Neuronal stem cell (in vitro differentiated cells): ENCODE results near the gene ANKRD2.

Experiments
- DNase-seq: peaks from one replicate; pipeline ENCODE4 v3.0.0-alpha.2; 2013; ENCODE audit warnings: low spot score
- H2AFZ ChIP-seq: one replicate; pipeline ENCODE4 v1.6.1; 2013; ENCODE audit warnings: mild to moderate bottlenecking, low read length, inconsistent platforms
- H2AK5ac ChIP-seq: 2 replicates; pipeline ENCODE4 v1.6.1; 2013; ENCODE audit warnings: low read depth, mild to moderate bottlenecking, inconsistent platforms, low read length, moderate library complexity, mixed read lengths
- H2BK120ac ChIP-seq: 2 replicates; pipeline ENCODE4 v1.6.1; 2013; ENCODE audit warnings: low read depth, mild to moderate bottlenecking, inconsistent platforms, low read length, moderate library complexity, mixed read lengths
- H2BK12ac ChIP-seq: one replicate; pipeline ENCODE4 v1.6.1; 2013; ENCODE audit warnings: low read length, inconsistent platforms
- H2BK15ac ChIP-seq: 2 replicates; pipeline ENCODE4 v1.6.1; 2013; ENCODE audit warnings: mild to moderate bottlenecking, low read length, inconsistent platforms, mixed read lengths
- H2BK5ac ChIP-seq: one replicate; pipeline ENCODE4 v1.6.1; 2013; ENCODE audit warnings: inconsistent platforms, mild to moderate bottlenecking, low read length, moderate library complexity
- H3K14ac ChIP-seq: one replicate; pipeline ENCODE4 v1.6.1; 2013; ENCODE audit warnings: low read length, inconsistent platforms
- H3K18ac ChIP-seq: 2 replicates; pipeline ENCODE4 v1.6.1; 2013; ENCODE audit warnings: low read length, inconsistent platforms
- H3K23ac ChIP-seq: 2 replicates; pipeline ENCODE4 v1.6.1; 2013; ENCODE audit warnings: low read depth, mild to moderate bottlenecking, mixed read lengths, low read length, inconsistent platforms; ENCODE audit not compliant: poor library complexity
- H3K27ac ChIP-seq: replicated peaks from 3 replicates; pipeline ENCODE4 v1.5.1; 2013; ENCODE audit warnings: low read length, inconsistent platforms
- H3K27me3 ChIP-seq, 3 experiments: 2 replicates each; pipeline ENCODE4 v1.6.1; 2013; ENCODE audit warnings: low read length in 3 of 3, mild to moderate bottlenecking in 2 of 3, inconsistent platforms in 1 of 3, low read depth in 1 of 3, mixed read lengths in 1 of 3, moderate library complexity in 1 of 3; ENCODE audit not compliant: control insufficient read depth in 3 of 3, insufficient read depth in 3 of 3
- H3K36me3 ChIP-seq, 2 donors: replicated peaks in 1 of 2; 2 replicates each; pipeline ENCODE4 v1.6.1; 2013; ENCODE audit warnings: low read length in 2 of 2; ENCODE audit not compliant: control insufficient read depth in 2 of 2, insufficient read depth in 2 of 2
- H3K4ac ChIP-seq: 2 replicates; pipeline ENCODE4 v1.6.1; 2013; ENCODE audit warnings: inconsistent platforms, mild to moderate bottlenecking, low read length, moderate library complexity
- H3K4me1 ChIP-seq, 2 donors: 1 replicate in 1 of 2; 2 replicates in 1 of 2; pipeline ENCODE4 v1.6.1; 2013; ENCODE audit warnings: low read length in 2 of 2, low read depth in 1 of 2; ENCODE audit not compliant: control insufficient read depth in 2 of 2, insufficient read depth in 1 of 2
- H3K4me2 ChIP-seq: one replicate; pipeline ENCODE4 v1.6.1; 2013; ENCODE audit warnings: mild to moderate bottlenecking, low read length, inconsistent platforms; ENCODE audit not compliant: insufficient read depth, poor library complexity, severe bottlenecking
- H3K4me3 ChIP-seq, 2 donors: 2 replicates each; pipeline ENCODE4 v1.5.1; 2013; ENCODE audit warnings: low read length in 2 of 2, mild to moderate bottlenecking in 2 of 2, inconsistent platforms in 1 of 2, moderate library complexity in 1 of 2
- H3K79me1 ChIP-seq: one replicate; pipeline ENCODE4 v1.6.1; 2013; ENCODE audit warnings: low read depth, mild to moderate bottlenecking, inconsistent platforms, low read length, moderate library complexity
- H3K9ac ChIP-seq: one replicate; pipeline ENCODE4 v1.6.1; 2013; ENCODE audit warnings: mild to moderate bottlenecking, low read depth, low read length, inconsistent platforms; ENCODE audit not compliant: poor library complexity
- H3K9me3 ChIP-seq, 2 donors: replicated peaks in 1 of 2; 2 replicates each; pipeline versions ENCODE3 to v1.6.1; 2013; ENCODE audit warnings: low read length in 2 of 2, mild to moderate bottlenecking in 2 of 2, inconsistent platforms in 1 of 2, low read depth in 1 of 2, mixed read lengths in 1 of 2, moderate library complexity in 1 of 2; ENCODE audit not compliant: control insufficient read depth in 2 of 2, insufficient read depth in 1 of 2
- H4K8ac ChIP-seq: one replicate; pipeline ENCODE4 v1.6.1; 2013; ENCODE audit warnings: low read depth, mild to moderate bottlenecking, inconsistent platforms, low read length, moderate library complexity
- H4K91ac ChIP-seq: one replicate; pipeline ENCODE4 v1.6.1; 2013; ENCODE audit warnings: low read length, low read depth, mild to moderate bottlenecking, inconsistent platforms; ENCODE audit not compliant: poor library complexity
- WGBS, 2 donors: extraction: QIAGEN DNeasy Blood & Tissue Kit; methylation state at CpG; one replicate each; pipeline ENCODE4 v1.1.7; 2013; ENCODE audit warnings: missing lambda C conversion rate in 2 of 2, mixed read lengths in 1 of 2; ENCODE audit not compliant: insufficient read length in 2 of 2, insufficient replicate concordance in 1 of 2; ENCODE audit errors: extremely low coverage in 2 of 2; 5-methylcytosine and 5-hydroxymethylcytosine counted together

ANKRD2 gene

GRCh38 chr10:97608991-97609561, 36.5 kb downstream of the ANKRD2 start:
- no peaks in the 10 kb centered on the region for H3K79me1 ChIP-seq
- H2BK15ac ChIP-seq: no peak overlapping the region
- no peak overlapping the region for H2BK120ac ChIP-seq
- no peak overlapping the region for H3K4ac ChIP-seq
- H3K9ac ChIP-seq: no peak overlapping the region
- H2BK12ac ChIP-seq: no peak overlapping the region
- H2AK5ac ChIP-seq: no peak overlapping the region
- H3K23ac ChIP-seq: no peak overlapping the region
- no CpG with 5 or more reads among the region's 13 CpGs for WGBS, 2 donors
- no peak overlapping the region for H2BK5ac ChIP-seq
- no peak overlapping the region for H4K8ac ChIP-seq
- DNase-seq: no peak
- peak overlapping the region in 1 of 2 donors; percentile 10 for H3K4me3 ChIP-seq
- H2AFZ ChIP-seq: no peak overlapping the region
- no peak overlapping the region for H3K4me2 ChIP-seq
- H3K36me3 ChIP-seq: peaks cover 0 to 5% of the 10 kb centered on the region in 2 donors
- H3K9me3 ChIP-seq: no peaks in the 10 kb centered on the region
- H3K14ac ChIP-seq: no peak overlapping the region
- H3K27ac ChIP-seq: no peak overlapping the region
- no peak overlapping the region for H4K91ac ChIP-seq
- H3K18ac ChIP-seq: no peak overlapping the region
- no peaks in the 10 kb centered on the region for H3K27me3 ChIP-seq
- peaks cover 1 to 10% of the 10 kb centered on the region in 2 donors for H3K4me1 ChIP-seq

GRCh38 chr10:97611473-97611872, 38.9 kb downstream of the ANKRD2 start:
- H3K14ac ChIP-seq: peak overlapping the region; percentile 5
- no peaks in the 10 kb centered on the region for H3K79me1 ChIP-seq
- H3K9me3 ChIP-seq: no peaks in the 10 kb centered on the region
- no peak overlapping the region for H2BK5ac ChIP-seq
- H2BK120ac ChIP-seq: no peak overlapping the region
- peak overlapping the region; percentile 30 for H3K18ac ChIP-seq
- H2AFZ ChIP-seq: no peak overlapping the region
- DNase-seq: no peak
- H3K23ac ChIP-seq: no peak overlapping the region
- H2AK5ac ChIP-seq: no peak overlapping the region
- H3K4me2 ChIP-seq: no peak overlapping the region
- H3K36me3 ChIP-seq: peaks cover 7 to 25% of the 10 kb centered on the region in 2 donors
- no peak overlapping the region for H4K91ac ChIP-seq
- H3K4me3 ChIP-seq: no peak overlapping the region
- no peak overlapping the region for H3K27ac ChIP-seq
- H2BK12ac ChIP-seq: no peak overlapping the region
- no peaks in the 10 kb centered on the region for H3K27me3 ChIP-seq
- no peak overlapping the region for H2BK15ac ChIP-seq
- peaks cover 1 to 10% of the 10 kb centered on the region in 2 donors for H3K4me1 ChIP-seq
- WGBS, 2 donors: no CpG with 5 or more reads among the region's 12 CpGs
- no peak overlapping the region for H4K8ac ChIP-seq
- peak overlapping the region; percentile 53 for H3K9ac ChIP-seq
- no peak overlapping the region for H3K4ac ChIP-seq

GRCh38 chr10:97612386-97612785, 39.8 kb downstream of the ANKRD2 start:
- Histone ChIP-seq H2AK5ac (no peak overlapping the region), H3K9me3 (no peaks in the 10 kb centered on the region), H2BK12ac (no peak overlapping the region), H3K23ac (no peak overlapping the region), H3K4me3 (no peak overlapping the region), H3K79me1 (no peaks in the 10 kb centered on the region), H3K27ac (no peak overlapping the region), H2AFZ (no peak overlapping the region), H4K8ac (no peak overlapping the region), H3K4me1 (peaks cover 0 to under 1% of the 10 kb centered on the region in 2 donors), H4K91ac (no peak overlapping the region), H2BK15ac (no peak overlapping the region), H3K36me3 (peaks cover 7 to 35% of the 10 kb centered on the region in 2 donors), H3K27me3 (no peaks in the 10 kb centered on the region), H3K4ac (no peak overlapping the region), H3K9ac (no peak overlapping the region), H3K4me2 (no peak overlapping the region), H2BK120ac (no peak overlapping the region), H3K14ac (no peak overlapping the region), H3K18ac (no peak overlapping the region), H2BK5ac (no peak overlapping the region)
- no peak for DNase-seq
- WGBS, 2 donors: no CpG with 5 or more reads among the region's 2 CpGs

GRCh38 chr10:97618285-97618684, 45.7 kb downstream of the ANKRD2 start:
- H3K4me1 ChIP-seq: no peaks in the 10 kb centered on the region
- DNase-seq: no peak
- H3K4ac ChIP-seq: no peak overlapping the region
- no peak overlapping the region for H2BK12ac ChIP-seq
- no peaks in the 10 kb centered on the region for H3K27me3 ChIP-seq
- no peaks in the 10 kb centered on the region for H3K79me1 ChIP-seq
- no peak overlapping the region for H4K8ac ChIP-seq
- H3K14ac ChIP-seq: no peak overlapping the region
- H3K36me3 ChIP-seq: peaks cover 9 to 42% of the 10 kb centered on the region in 2 donors
- no peak overlapping the region for H2BK15ac ChIP-seq
- H2BK5ac ChIP-seq: no peak overlapping the region
- H2AFZ ChIP-seq: no peak overlapping the region
- H3K9me3 ChIP-seq: no peaks in the 10 kb centered on the region
- no peak overlapping the region for H3K23ac ChIP-seq
- no peak overlapping the region for H3K9ac ChIP-seq
- no peak overlapping the region for H2BK120ac ChIP-seq
- H3K4me2 ChIP-seq: no peak overlapping the region
- no peak overlapping the region for H4K91ac ChIP-seq
- H3K4me3 ChIP-seq: no peak overlapping the region
- no peak overlapping the region for H2AK5ac ChIP-seq
- no peak overlapping the region for H3K18ac ChIP-seq
- H3K27ac ChIP-seq: no peak overlapping the region
- WGBS, 2 donors: no CpG with 5 or more reads among the region's 4 CpGs
